Progenitor cell of endocrine pancreas (in vitro differentiated cells): ENCODE measurements around the gene OAS3. TPM values are rescaled to one million over a fixed set of nuclear protein-coding genes. Genes with fewer than 3 reads are reported as not detected.

Experiments
- DNase-seq: peaks from one replicate; pipeline ENCODE4 v3.0.0; 2021; ENCODE audit warnings: low spot score; ENCODE audit not compliant: unreplicated experiment
- H3K27ac Mint-ChIP-seq: 2 replicates; pipeline ENCODE4 v1.8.0; 2021; ENCODE audit warnings: mild to moderate bottlenecking, moderate library complexity, mixed read lengths
- H3K27me3 Mint-ChIP-seq: 2 replicates; pipeline ENCODE4 v1.8.0; 2021; ENCODE audit warnings: mixed read lengths
- H3K36me3 Mint-ChIP-seq: 2 replicates; pipeline ENCODE4 v1.8.0; 2022; ENCODE audit warnings: mixed read lengths; ENCODE audit not compliant: insufficient read depth
- H3K4me1 Mint-ChIP-seq: 2 replicates; pipeline ENCODE4 v1.8.0; 2021; ENCODE audit warnings: low read depth, mixed read lengths
- H3K4me3 Mint-ChIP-seq: 2 replicates; pipeline ENCODE4 v1.8.0; 2021; ENCODE audit warnings: low read depth, mild to moderate bottlenecking, moderate library complexity, mixed read lengths
- H3K9me3 Mint-ChIP-seq: 2 replicates; pipeline ENCODE4 v1.8.0; 2021; ENCODE audit warnings: low read depth, mixed read lengths
- long read RNA-seq: library from polyadenylated mRNA; unstranded; transcript quantifications from one replicate; pipeline ENCODE4 v2.0.0, GENCODE V29; 2020
- total RNA-seq: library from RNA; stranded (reverse); gene quantifications from 2 replicates; pipeline ENCODE4 v1.2.1, GENCODE V29; 2021
- TF ChIP-seq, protein P1 (sequence below): fragments of 200-600 bp; sonication (generic); IDR thresholded peaks from one replicate; pipeline ENCODE4 v1.5.0; 2021; ENCODE audit warnings: antibody characterized with exemption, mild to moderate bottlenecking; ENCODE audit not compliant: unreplicated experiment

OAS3 gene, protein sequence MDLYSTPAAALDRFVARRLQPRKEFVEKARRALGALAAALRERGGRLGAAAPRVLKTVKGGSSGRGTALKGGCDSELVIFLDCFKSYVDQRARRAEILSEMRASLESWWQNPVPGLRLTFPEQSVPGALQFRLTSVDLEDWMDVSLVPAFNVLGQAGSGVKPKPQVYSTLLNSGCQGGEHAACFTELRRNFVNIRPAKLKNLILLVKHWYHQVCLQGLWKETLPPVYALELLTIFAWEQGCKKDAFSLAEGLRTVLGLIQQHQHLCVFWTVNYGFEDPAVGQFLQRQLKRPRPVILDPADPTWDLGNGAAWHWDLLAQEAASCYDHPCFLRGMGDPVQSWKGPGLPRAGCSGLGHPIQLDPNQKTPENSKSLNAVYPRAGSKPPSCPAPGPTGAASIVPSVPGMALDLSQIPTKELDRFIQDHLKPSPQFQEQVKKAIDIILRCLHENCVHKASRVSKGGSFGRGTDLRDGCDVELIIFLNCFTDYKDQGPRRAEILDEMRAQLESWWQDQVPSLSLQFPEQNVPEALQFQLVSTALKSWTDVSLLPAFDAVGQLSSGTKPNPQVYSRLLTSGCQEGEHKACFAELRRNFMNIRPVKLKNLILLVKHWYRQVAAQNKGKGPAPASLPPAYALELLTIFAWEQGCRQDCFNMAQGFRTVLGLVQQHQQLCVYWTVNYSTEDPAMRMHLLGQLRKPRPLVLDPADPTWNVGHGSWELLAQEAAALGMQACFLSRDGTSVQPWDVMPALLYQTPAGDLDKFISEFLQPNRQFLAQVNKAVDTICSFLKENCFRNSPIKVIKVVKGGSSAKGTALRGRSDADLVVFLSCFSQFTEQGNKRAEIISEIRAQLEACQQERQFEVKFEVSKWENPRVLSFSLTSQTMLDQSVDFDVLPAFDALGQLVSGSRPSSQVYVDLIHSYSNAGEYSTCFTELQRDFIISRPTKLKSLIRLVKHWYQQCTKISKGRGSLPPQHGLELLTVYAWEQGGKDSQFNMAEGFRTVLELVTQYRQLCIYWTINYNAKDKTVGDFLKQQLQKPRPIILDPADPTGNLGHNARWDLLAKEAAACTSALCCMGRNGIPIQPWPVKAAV
- total RNA-seq = 1.00 and 1.1 TPM in 2 replicates
- long read RNA-seq = 0 reads

DNA sequence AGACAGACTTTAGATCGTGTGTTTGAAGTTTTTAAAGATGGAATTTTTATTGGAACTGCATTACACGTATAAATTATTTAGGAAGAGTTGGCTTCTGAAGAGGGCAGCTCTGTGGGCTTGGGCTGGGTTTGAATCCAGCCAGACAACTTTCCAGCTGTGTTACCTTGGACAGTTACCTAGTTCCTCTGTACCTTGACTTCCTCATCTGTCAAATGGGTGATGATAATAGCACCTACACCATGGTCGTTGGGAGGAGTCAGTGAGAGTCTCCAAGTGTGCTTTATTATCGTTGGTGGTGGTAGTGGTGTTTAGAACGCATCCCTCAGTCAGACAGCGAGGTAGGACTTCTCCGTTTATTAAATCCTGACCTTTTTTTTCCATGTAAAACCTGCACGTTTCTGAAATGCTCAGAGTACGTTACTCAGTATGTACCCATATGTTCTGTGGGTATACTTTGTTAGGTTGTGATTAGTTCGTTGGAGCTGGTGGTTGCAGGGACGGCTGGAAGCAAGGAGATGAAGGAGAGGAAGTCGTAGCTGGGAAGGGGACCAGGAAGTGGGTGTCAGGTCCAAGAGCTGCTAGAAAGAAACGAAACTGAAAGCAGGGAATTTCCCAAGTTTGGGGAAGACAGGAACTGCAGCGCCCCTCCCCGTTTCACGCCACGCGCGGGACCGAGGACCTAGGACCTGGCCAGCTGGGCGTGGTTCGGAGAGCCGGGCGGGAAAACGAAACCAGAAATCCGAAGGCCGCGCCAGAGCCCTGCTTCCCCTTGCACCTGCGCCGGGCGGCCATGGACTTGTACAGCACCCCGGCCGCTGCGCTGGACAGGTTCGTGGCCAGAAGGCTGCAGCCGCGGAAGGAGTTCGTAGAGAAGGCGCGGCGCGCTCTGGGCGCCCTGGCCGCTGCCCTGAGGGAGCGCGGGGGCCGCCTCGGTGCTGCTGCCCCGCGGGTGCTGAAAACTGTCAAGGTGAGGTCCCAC lies at the start of gene OAS3:
OAS3 (plus strand) TSS at position 734 of the 979 bp plus-strand sequence; CDS start at position 791, 57 bp downstream.
- Mint-ChIP-seq H3K27me3 (peaks cover 45% of the 10 kb centered on the region), H3K4me3 (peak within 1 kb of the TSS; percentile 68), H3K36me3 (no peaks in the 10 kb centered on the region), H3K27ac (no peak within 1 kb of the TSS), H3K9me3 (peaks cover 3% of the 10 kb centered on the region), H3K4me1 (peaks cover 4% of the 10 kb centered on the region)
- TF ChIP-seq, protein P1, sequence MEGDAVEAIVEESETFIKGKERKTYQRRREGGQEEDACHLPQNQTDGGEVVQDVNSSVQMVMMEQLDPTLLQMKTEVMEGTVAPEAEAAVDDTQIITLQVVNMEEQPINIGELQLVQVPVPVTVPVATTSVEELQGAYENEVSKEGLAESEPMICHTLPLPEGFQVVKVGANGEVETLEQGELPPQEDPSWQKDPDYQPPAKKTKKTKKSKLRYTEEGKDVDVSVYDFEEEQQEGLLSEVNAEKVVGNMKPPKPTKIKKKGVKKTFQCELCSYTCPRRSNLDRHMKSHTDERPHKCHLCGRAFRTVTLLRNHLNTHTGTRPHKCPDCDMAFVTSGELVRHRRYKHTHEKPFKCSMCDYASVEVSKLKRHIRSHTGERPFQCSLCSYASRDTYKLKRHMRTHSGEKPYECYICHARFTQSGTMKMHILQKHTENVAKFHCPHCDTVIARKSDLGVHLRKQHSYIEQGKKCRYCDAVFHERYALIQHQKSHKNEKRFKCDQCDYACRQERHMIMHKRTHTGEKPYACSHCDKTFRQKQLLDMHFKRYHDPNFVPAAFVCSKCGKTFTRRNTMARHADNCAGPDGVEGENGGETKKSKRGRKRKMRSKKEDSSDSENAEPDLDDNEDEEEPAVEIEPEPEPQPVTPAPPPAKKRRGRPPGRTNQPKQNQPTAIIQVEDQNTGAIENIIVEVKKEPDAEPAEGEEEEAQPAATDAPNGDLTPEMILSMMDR = no peak
- no peak for DNase-seq

DNA sequence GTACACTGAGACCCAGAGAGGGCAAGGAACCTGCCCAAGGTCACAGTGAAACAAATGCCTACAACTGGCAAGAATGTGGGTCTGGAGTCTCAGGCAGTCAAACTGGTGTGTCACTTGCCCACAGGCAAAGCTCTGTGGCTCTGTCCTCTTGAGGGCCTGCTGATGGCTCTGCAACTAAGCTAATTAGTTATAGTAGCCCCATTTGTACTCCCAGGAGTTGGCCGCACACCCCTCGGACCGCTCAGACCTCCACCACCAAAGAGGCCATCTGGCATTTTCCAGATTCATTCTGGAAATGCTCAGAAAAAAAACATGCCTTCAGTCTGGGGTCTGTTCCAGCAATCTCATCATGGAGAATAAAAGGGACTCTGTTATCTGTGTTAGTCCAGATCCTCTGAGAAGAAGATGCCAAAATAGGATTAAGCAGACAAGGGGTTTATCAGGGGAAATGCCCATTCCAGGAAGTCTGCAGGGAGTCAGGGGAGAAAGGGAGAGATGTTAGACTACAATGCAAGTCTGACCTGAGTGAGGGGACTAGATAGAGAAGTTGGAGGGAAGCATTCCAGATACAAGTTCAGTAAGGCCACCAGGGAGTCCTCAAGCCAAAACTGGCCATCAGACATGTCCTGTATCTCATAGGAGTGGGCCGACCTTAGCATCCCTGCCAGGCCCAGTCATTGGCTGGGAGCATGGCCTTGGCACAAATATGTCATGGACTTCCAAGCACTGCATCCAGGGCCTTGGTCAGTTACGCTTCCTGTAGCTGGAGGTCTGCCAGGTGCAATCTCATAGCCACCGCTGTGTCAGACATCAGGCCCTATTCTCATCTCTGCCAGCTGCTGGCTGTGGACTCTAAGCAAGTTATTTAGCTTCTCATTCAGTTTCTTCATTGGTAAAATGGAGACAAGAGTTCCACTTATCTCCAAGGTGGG lies 46.9 kb upstream of the OAS3 start:
- Mint-ChIP-seq H3K4me1 (no peaks in the 10 kb centered on the region), H3K4me3 (no peak overlapping the region), H3K27ac (no peak overlapping the region), H3K27me3 (peaks cover 24% of the 10 kb centered on the region), H3K9me3 (no peaks in the 10 kb centered on the region), H3K36me3 (no peaks in the 10 kb centered on the region)
- no peak for DNase-seq
- TF ChIP-seq, protein P1 = no peak

DNA sequence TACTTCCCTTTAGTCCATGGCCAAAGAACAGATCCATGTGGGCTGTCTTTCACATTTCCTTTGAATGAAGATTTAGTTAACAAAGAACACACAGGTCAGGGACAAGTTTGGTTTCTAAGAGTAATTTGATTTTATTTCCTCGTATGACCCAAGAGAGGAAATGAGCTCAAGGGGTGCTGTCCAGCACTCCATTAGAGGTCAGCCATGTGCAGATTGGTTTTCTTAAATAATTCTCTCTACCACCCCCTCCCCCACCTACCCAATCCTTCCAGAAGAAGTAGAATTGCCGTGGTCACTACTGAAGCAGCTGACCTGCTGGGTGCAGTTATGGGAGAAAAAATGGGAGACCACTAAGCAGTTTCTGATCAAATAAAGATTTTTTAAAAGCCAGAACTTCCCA lies 45.4 kb upstream of the OAS3 start:
- TF ChIP-seq, protein P1 = no peak
- H3K27ac Mint-ChIP-seq = no peak overlapping the region
- DNase-seq = no peak
- no peak overlapping the region for H3K4me3 Mint-ChIP-seq
- H3K9me3 Mint-ChIP-seq = no peaks in the 10 kb centered on the region
- no peaks in the 10 kb centered on the region for H3K4me1 Mint-ChIP-seq
- no peaks in the 10 kb centered on the region for H3K36me3 Mint-ChIP-seq
- H3K27me3 Mint-ChIP-seq = peaks cover 34% of the 10 kb centered on the region

DNA sequence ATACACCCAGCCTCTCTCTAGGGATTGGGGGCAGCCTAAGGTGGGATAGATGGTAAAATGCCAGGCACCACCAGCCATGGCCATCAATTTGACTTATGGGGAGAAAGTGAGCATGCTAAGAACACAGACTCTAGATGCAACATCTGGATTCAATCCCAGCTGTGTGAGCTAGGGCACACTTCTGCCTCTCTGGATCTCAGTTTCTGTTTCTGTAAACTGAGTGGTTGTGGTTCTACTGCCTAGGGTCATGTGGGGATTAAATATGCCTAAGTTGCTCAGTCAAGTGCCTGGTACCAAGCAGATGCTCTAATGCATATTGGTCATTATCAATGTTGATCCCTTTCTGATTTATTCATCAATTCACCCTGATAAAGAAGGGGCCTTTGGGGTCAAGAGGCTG lies 44.1 kb upstream of the OAS3 start:
- no peaks in the 10 kb centered on the region for H3K4me1 Mint-ChIP-seq
- H3K27me3 Mint-ChIP-seq = peaks cover 45% of the 10 kb centered on the region
- H3K36me3 Mint-ChIP-seq = no peaks in the 10 kb centered on the region
- no peaks in the 10 kb centered on the region for H3K9me3 Mint-ChIP-seq
- no peak overlapping the region for H3K4me3 Mint-ChIP-seq
- DNase-seq = no peak
- TF ChIP-seq, protein P1 = no peak
- no peak overlapping the region for H3K27ac Mint-ChIP-seq
